GM18951 (cell line): Measurements from ENCODE around the gene PLEKHS1.

Experiments used
- POLR2A ChIP-seq: IDR thresholded peaks from 4 replicates; pipeline ENCODE4 v1.6.1; 2011; ENCODE audit warnings: mild to moderate bottlenecking; ENCODE audit not compliant: insufficient read length, insufficient read depth; ENCODE audit errors: extremely low read depth
- in situ Hi-C: fragments of 300-500 bp; cut with MboI; formaldehyde crosslinking; loops from one replicate; pipeline ENCODE4 v1.12.0; 2022; ENCODE audit warnings: low sequenced_read_pairs, mixed read lengths, inconsistent platforms; ENCODE audit not compliant: unreplicated experiment

The PLEKHS1 gene

DNA sequence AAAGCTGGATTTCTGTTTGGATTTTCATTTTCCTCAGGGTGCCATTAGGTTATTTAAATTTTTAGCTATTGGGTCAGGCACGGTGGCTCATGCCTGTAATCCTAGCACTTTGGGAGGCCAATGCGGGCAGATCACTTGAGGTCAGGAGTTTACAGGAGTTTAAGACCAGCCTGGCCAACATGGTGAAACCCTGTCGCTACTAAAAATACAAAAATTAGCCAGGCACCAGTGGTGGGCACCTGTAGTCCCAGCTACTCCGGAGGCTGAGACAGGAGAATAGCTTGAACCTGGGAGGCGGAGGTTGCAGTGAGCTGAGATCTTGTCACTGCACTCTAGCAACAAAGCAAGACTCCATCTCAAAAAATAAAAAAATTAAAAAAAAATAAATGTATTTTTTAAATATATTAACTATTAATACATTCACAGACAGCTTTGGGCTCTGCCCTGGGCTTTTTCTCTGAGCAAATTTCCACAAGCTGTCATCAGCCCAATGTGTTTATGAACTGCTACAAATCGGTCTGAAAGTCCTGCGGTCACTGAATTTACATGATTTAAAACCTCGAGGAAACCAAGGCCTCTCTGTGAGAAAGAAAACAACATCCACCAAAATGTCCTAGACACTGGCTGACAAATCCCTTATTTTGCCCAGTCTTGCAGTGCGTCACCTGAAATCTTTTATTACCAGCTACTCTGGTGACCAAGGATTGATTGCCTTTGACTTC is 19.2 kb upstream of the PLEKHS1 start:
- in situ Hi-C loops: no loop called here
- no peak for TF ChIP-seq POLR2A

DNA sequence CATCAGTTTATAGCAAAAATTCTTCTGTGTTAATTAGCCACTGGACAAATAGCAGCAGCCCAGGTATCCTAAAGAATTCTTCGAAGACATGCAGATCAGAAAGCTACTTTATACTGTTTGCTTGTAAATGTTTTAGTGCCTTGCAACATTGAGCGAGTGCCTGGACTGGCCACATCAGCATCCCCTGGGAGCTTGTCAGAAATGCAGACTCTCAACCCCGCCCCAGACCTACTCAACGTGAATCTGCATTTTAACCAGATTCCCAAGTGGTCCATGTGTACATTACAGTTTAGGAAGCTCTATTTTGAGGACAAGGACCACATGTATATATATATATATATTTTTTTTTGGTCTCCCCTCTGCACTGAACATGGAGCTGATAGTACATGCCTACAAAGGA is 18.5 kb upstream of the PLEKHS1 start:
- no peak for TF ChIP-seq POLR2A
- in situ Hi-C loops: no loop called here

DNA sequence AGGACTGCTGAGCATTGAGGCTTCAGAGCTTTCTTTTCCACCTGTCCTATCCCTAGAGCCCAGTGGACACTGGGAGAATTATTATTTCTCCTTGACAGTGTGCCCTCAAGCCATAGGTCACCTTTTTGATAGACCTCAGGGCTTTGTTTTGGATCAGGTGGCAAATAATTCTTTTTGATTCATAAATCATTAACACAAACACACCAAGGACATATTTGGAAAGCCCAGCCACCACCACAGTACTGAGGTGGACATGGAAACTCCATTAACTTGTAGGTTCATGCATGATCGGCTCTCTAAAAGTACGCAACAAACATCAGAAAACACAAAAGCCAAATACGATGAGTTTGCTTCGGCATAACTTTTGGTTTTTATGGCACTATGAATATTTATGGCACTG is 17.8 kb upstream of the PLEKHS1 start:
- in situ Hi-C loops: no loop called here
- no peak for TF ChIP-seq POLR2A

DNA sequence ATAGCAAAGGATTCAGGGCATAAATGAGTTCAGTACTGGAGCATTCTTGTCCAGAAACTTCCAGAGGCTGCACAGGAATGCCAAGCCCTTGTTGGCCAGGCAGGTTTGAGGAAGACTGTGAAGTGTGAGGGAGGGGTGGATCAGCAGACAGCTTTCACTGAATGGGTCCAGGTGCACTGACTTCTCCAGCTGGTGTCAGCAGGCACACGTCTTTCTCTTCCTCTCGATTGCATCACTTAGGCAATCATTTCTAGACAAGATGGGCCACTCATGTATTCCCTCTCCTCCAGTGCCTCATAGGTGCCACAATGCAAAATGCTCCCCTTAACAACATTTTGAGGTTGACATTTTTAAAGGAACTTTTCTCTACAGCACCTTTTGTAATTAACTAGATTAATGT is 15.6 kb upstream of the PLEKHS1 start:
- in situ Hi-C loops: no loop called here
- no peak for TF ChIP-seq POLR2A

DNA sequence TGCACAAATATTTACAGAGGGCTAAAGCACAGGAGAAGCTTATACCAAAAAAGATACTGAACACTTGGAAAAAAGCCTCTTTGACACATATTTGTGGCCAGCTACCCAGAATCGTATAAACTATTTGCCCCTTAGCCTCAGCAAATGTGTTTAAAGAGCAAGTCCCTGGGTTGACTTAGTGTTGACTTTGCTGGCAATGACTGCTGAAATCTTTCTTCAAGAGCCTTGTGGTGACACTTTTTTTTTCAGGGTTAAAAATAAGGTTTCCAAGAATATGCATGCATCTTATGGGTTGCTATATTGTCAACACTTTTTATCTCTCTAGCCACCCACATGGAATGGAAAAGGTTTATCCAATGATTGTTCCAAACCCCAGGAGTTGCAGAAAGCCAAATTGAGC is 14.9 kb upstream of the PLEKHS1 start:
- TF ChIP-seq POLR2A: no peak
- in situ Hi-C loops: no loop called here

DNA sequence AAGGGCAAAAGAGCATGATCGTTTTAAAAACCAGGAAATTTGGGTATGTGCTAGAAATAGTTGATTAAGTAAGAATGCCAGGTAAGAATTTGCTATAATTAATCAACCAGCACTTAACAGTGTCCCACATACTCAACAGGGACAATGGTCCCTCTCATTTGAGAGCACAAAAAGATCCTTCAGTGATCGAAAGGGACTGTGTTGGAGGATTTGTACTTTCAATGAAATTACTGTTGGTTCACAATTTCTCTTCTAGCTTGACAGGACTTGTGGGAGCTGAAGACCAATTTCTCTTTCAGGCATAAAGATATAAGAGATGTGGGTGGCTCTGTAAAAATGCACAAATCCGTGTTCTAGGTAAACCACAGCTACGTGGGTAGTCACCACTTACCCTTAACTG is 12.5 kb upstream of the PLEKHS1 start:
- in situ Hi-C loops: no loop called here

DNA sequence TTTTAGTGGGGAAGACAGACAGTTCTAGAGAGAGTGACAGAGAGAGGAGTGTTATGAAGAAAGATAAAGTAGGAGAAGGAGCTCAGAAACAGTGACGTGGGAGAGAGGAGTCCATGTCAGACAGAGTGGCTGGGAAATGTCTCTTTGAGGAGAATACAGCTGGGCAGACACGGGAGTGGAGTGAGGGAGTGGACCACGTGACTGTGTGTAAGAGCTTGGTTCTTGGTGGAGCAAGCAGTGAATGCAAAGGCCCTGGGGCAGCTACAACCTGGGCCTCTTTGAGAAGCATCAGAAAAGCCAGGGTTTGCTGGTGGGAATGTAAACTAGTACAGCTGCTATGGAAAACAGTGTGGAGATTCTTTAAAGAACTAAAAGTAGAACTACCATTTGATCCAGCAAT is 11.9 kb upstream of the PLEKHS1 start:
- in situ Hi-C loops: no loop called here
- no peak for TF ChIP-seq POLR2A

More for the DNA sequence above, 12.5 kb upstream of the PLEKHS1 start:
- TF ChIP-seq POLR2A: no peak

DNA sequence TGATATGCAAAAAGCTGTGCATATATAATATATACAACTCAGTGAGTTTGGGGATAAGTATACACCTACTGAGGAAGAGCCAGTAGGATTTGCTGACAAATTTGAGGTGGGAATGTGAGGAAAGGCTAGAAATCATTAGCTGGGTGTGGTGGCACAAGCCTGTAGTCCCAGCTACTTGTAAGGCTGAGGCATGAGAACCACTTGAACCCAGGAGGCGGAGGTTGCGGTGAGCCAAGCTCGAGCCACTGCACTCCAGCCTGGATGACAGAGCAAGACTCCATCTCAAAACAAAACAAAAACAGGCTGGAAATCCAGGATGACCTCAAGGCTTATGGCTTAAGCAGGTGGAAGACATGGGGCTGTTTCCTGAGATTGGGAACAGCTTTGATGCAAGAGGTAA is 10.6 kb upstream of the PLEKHS1 start:
- in situ Hi-C loops: no loop called here
- no peak for TF ChIP-seq POLR2A

DNA sequence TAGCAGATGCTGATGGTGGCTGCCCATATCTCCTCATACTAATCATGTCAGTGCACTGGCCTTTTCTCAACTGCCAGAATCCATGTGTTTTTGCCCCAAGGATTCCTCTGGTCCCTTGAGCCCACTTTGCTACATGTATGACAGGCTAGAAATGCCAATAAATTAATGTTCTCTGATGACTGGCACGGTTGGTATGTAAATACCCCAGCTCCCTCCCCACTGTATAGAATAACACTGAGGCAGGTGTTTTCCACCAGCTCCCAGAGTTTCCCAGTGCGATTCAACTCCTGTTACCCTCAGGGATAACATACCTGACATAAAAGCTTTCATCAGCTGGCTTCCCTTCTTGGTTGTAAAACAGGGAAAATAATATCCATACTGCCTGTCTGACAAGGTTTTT is 9.0 kb upstream of the PLEKHS1 start:
- in situ Hi-C loops: no loop called here
- no peak for TF ChIP-seq POLR2A

DNA sequence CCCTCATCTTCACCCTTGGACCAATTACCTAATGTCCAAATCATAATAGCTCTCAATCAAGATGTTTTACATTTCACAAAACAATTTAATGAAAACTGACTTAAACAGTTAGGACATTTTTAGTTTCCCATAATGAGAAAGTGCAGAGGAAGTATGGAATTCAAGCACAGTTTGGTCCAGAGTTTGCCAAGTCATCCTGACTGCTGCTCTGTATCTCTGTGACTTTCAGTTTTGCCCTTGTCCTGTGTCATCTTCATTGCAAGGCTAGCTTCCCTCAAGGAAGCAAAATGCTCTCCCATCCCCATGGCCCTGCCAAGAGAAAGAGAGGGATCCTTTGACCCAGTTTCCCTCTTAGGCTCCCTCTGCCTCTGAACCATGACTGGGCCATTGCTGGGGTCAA is 7.9 kb upstream of the PLEKHS1 start:
- TF ChIP-seq POLR2A: no peak
- in situ Hi-C loops: no loop called here

DNA sequence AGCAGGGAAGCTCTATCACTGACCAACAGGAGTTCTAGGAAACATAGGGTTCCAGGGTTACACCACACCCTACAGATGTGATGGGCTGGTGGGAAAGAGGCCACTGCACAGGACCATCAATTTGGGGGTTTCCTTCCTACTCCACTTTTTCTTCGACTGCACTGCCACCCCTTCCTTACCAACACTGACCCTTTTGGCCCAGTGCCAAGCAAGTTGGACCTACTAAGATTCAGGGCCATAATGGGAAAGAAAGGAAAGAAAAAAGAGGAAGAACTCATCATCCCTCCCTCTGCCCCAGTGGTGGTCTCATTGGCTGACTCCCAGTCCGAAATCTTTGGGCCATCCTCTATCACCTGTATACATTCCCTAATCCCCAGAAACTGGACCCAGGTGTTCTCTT is 6.1 kb upstream of the PLEKHS1 start:
- TF ChIP-seq POLR2A: no peak
- in situ Hi-C loops: no loop called here

DNA sequence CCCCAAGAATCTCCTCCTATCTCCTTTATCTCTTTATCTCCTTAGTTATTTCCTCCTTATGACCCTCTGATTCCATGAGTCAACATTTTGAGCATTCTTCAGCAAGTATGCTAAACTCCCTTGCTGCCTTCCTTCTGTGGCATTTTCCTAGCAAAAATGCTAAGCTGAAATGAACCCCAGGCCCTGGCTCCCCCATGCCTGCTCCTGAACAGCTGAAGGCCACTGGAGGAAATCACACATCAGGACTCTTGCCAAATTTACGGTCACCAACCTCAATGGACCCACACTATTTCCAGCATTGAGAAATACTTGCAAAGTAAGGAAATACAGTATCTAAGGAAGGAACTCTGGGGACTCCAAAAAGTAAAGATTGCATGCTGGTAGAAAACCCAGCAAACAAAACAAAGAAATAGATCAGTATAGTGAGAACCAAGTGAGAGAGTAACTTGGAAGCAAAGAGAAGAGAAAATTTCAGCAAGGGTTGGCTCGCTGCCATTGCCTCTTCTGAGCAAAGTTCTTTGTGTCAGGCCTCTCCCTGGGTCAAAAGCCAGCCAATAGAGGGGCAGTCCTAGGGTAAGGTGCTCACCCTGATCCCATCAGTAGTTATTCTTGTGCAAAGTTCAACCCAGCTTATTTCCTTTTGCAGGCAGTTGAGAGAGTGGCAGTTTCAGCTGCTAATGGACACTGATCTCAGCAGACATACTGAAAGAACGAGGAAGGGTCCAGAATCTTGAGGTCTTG is 5.1 kb upstream of the PLEKHS1 start:
- TF ChIP-seq POLR2A: no peak
- in situ Hi-C loops: no loop called here

DNA sequence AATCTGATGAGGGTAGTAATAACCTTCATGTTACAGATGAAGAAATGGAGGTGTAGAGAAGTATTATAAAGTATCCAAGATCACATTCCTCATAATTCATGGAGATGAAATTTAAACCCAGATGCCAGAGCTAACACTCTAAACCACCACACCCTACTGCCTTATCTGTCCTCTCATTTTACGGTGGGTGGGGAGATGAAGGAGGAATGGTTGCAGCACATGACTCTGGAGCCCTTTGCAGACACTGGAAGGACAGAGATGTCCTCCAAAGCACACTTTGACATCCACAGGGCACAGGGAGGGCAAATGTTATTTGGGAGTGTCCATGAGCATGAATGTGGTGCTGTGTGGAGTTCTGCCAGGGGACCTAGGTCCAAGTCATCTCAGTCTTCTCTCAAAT is 1.1 kb downstream of the PLEKHS1 start:
- in situ Hi-C loops: no loop called here
- TF ChIP-seq POLR2A: no peak

DNA sequence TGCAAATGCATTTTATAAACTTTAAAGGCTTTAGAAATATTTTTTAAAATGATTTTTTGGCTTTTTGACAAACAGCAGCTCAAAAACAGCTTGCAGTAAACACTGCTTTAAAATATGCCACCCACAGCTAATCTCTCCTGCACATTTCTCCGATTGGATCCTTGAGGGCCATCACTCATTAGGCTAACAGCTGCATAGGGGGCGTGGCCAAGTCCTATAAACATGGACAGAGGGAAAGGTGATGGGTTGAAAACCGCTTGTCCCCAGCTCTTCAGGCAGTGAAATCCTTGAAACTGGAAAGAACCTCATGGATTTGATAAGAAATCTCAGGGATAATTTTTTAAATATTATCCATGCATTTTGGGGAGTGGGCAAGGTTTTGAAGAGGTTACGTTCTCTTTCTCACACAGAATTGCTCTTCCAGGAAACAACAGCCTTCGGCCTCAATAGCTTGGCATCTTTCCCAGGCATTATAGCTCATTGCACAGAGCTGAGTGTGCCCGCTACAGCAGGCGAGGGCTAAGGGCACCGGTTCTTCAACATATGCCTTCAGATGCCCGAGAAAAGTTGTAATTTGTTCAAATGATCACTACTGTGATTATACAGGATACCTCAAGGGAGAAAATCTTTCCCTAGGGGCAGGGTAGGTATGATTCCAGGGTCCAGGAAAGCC is 1.7 kb downstream of the PLEKHS1 start:
- in situ Hi-C loops: no loop called here
- no peak for TF ChIP-seq POLR2A
